ENCODE measurements around the gene CEP57.

- no peak for TF ChIP-seq CTCF (conservative IDR thresholded peaks at IDR 0.05)
- no peak for TF ChIP-seq ZFX (IDR thresholded peaks at IDR 0.05)
Measured at GRCh38 chr11:95835351-95835750, 45.1 kb downstream of the CEP57 start.
